NCI-H2196 treated with DMSO at 0.1 percent for 48 hours (cell line): ENCODE measurements around the gene RNF157.
A peak's percentile ranks its signal among the peaks of the same experiment; 100 is the strongest.
"Not testable (repeated sequence)": the region's sequence is repeated elsewhere in the genome, so short reads cannot be mapped to it uniquely, and the experiment has no call there.

Experiments used
- DNase-seq: peaks from one replicate; lab custom pipeline; 2025; ENCODE audit not compliant: unreplicated experiment; lab: John Stamatoyannopoulos, UW

The RNF157 gene

GRCh38 chr17:76270770-76271668, 30.7 kb upstream of the RNF157 start:
- no peak for DNase-seq

- DNase-seq, result no peak
These were observed 29.9 kb upstream of the RNF157 start for GRCh38 chr17:76270127-76270592.

- no peak for DNase-seq
These were observed 29.0 kb upstream of the RNF157 start for GRCh38 chr17:76268991-76269981.

GRCh38 chr17:76268015-76268749, 27.9 kb upstream of the RNF157 start:
- DNase-seq, result no peak

- not testable (repeated sequence) for DNase-seq
These were observed 27.3 kb upstream of the RNF157 start for GRCh38 chr17:76267581-76268001.

- no peak for DNase-seq
These were observed 26.8 kb upstream of the RNF157 start for GRCh38 chr17:76267051-76267576.

GRCh38 chr17:76266244-76266938, 26.1 kb upstream of the RNF157 start:
- no peak for DNase-seq

GRCh38 chr17:76265624-76266243, 25.4 kb upstream of the RNF157 start:
- DNase-seq, result no peak

- DNase-seq, result peak; percentile 100
These were observed 24.7 kb upstream of the RNF157 start, which contains the start of gene UBALD2 for GRCh38 chr17:76264755-76265623. TSS of gene UBALD2 (plus strand) at chr17:76265348. CDS start at chr17:76265506, 158 bp downstream.

GRCh38 chr17:76264425-76264754, 24.1 kb upstream of the RNF157 start:
- DNase-seq, result no peak

- no peak for DNase-seq
These were observed 23.6 kb upstream of the RNF157 start for GRCh38 chr17:76263896-76264295.

GRCh38 chr17:76262732-76263344, 22.5 kb upstream of the RNF157 start:
- peak; percentile 68 for DNase-seq

- DNase-seq, result no peak
These were observed 21.3 kb upstream of the RNF157 start for GRCh38 chr17:76261421-76262215.

- no peak for DNase-seq
These were observed 20.4 kb upstream of the RNF157 start for GRCh38 chr17:76260669-76261068.

GRCh38 chr17:76260220-76260619, 19.9 kb upstream of the RNF157 start:
- no peak for DNase-seq

GRCh38 chr17:76256430-76257050, 16.2 kb upstream of the RNF157 start:
- not testable (repeated sequence) for DNase-seq
